Central memory CD8-positive, alpha-beta T cell (primary cell): ENCODE measurements around the gene MYRIP.

Experiments
- ATAC-seq: fragments of 150-1000 bp; cut with Tn5 transposase; replicated peaks from 2 replicates; pipeline ENCODE4 v1.10.0; 2022; ENCODE audit warnings: mild to moderate bottlenecking, moderate FRiP score, moderate number of reproducible peaks; ENCODE audit not compliant: poor library complexity, severe bottlenecking; ENCODE audit errors: extremely low read depth
- DNase-seq, 2 donors: peaks; one replicate each; pipeline ENCODE4 v3.0.0; 2021; ENCODE audit warnings: low spot score in 2 of 2
- H3K27ac Mint-ChIP-seq: one replicate; pipeline ENCODE4 v1.8.0; 2022; ENCODE audit warnings: low read depth, mild to moderate bottlenecking, moderate library complexity, mixed read lengths
- H3K27me3 Mint-ChIP-seq: one replicate; pipeline ENCODE4 v1.8.0; 2022; ENCODE audit warnings: mixed read lengths
- H3K36me3 Mint-ChIP-seq: one replicate; pipeline ENCODE4 v1.8.0; 2022; ENCODE audit warnings: mild to moderate bottlenecking, moderate library complexity, mixed read lengths; ENCODE audit not compliant: insufficient read depth
- H3K4me1 Mint-ChIP-seq: one replicate; pipeline ENCODE4 v1.8.0; 2022; ENCODE audit warnings: mixed read lengths
- H3K4me3 Mint-ChIP-seq: one replicate; pipeline ENCODE4 v1.8.0; 2022; ENCODE audit warnings: mild to moderate bottlenecking, moderate library complexity, mixed read lengths
- H3K9me3 Mint-ChIP-seq: one replicate; pipeline ENCODE4 v1.8.0; 2022; ENCODE audit warnings: mixed read lengths

MYRIP gene

DNA sequence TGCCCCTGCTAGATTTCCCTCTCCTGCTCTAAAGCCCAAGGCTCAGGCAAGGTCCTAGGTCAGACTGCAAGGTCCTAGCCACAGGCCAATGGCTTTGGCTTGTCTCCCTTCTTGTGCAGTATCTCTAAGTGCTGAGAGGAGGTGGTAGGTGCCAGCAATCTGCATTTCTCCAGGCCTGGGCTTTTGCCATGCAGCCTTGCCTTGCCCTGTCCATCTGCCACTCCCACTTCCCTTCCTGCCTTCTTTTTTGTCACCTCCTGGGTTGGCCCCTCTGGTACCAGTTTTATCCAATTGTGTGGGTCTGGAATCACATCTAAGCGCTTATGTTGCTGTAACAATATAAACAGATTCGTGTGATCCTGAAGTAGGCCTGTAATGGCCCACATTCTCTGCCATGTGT is 109.9 kb downstream of the MYRIP start:
- Mint-ChIP-seq H3K27me3 (no peaks in the 10 kb centered on the region), H3K4me3 (no peak overlapping the region), H3K9me3 (peaks cover 1% of the 10 kb centered on the region), H3K4me1 (no peaks in the 10 kb centered on the region), H3K27ac (no peak overlapping the region), H3K36me3 (no peaks in the 10 kb centered on the region)
- ATAC-seq = no peak
- no peak for DNase-seq

DNA sequence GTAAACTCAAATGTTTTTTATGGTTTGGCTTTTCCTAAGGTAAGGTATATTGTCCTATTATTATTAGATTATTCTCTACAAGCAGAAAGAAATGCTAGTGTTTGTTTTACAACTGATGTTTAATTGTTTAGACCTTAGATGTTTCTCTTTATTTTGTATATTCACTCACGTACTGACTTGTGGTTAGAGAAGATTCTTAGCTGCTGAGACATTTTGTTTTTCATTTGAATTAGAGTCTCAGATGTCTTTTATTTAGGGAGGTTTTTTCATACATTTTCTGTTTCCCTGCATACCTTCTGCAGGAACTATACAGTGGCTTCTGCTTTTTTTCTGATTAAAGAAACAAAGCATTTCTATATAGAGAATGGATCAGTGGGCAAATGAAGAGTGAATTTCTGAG is 110.9 kb downstream of the MYRIP start:
- peaks cover 10% of the 10 kb centered on the region for H3K9me3 Mint-ChIP-seq
- no peak overlapping the region for H3K4me3 Mint-ChIP-seq
- ATAC-seq (no peak), DNase-seq (no peak)
- no peaks in the 10 kb centered on the region for H3K4me1 Mint-ChIP-seq
- H3K27me3 Mint-ChIP-seq = no peaks in the 10 kb centered on the region
- no peaks in the 10 kb centered on the region for H3K36me3 Mint-ChIP-seq
- H3K27ac Mint-ChIP-seq = no peak overlapping the region

DNA sequence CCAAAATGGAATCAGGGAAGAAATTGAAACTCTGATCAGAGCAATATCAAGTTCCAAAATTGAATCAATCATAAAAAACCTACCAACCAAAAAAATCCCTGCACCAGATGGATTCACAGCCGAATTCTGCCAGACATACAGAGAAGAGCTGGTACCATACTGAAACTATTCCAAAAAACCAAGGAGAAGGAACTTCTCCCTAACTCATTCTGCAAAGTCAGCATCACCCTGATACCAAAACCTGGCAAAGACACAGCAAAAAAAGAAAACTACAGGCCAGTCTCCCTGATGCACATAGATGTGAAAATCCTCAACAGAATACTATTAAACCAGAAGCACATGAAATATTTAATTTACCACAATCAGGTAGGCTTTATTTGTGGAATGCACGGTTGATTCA is 118.1 kb downstream of the MYRIP start:
- no peaks in the 10 kb centered on the region for H3K4me1 Mint-ChIP-seq
- ATAC-seq (no peak), DNase-seq (no peak)
- no peaks in the 10 kb centered on the region for H3K36me3 Mint-ChIP-seq
- H3K27ac Mint-ChIP-seq = no peak overlapping the region
- peaks cover 10% of the 10 kb centered on the region for H3K9me3 Mint-ChIP-seq
- H3K4me3 Mint-ChIP-seq = no peak overlapping the region
- H3K27me3 Mint-ChIP-seq = no peaks in the 10 kb centered on the region

DNA sequence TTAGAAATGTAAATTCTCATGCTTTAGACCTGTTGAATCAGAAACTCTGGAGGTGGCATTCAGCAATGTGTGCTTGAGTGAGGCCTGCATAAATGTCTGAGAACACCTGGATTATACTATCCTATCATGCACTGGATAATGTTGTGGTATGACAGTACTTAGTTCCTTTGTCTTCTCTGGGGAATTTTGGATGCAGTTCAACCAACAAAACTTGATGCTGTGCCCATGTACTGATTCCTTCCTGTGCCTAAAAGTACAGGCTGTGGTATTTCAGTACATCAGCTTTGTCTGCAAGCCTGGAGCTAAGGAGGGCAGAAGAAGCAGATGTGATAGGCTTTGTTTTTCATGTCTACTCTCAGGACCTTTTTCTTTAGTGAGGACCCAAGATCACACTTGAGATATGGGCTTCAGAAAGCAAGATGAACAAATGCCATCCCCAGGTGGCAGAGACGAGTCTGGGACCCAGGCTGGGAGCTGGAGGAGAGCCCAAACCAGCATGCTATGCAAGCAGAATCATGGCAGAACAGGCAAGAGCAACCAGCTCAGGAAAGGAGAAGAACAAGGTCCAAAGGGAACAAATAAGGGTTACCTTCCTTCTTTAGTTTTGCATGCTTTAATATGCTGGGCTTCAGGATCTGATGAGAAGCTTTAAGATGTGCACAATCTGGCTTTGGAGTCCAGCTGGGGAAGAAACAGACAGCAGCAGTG is 124.7 kb downstream of the MYRIP start:
- no peak for ATAC-seq

GRCh38 chr3:39934696-39935095 is 125.3 kb downstream of the MYRIP start:
- ATAC-seq (no peak), DNase-seq (no peak)
- no peaks in the 10 kb centered on the region for H3K4me1 Mint-ChIP-seq
- H3K27me3 Mint-ChIP-seq = no peaks in the 10 kb centered on the region
- no peak overlapping the region for H3K4me3 Mint-ChIP-seq
- H3K9me3 Mint-ChIP-seq = no peaks in the 10 kb centered on the region
- no peak overlapping the region for H3K27ac Mint-ChIP-seq
- no peaks in the 10 kb centered on the region for H3K36me3 Mint-ChIP-seq

More for the DNA sequence above, 124.7 kb downstream of the MYRIP start:
- no peaks in the 10 kb centered on the region for H3K27me3 Mint-ChIP-seq
- H3K36me3 Mint-ChIP-seq = no peaks in the 10 kb centered on the region
- DNase-seq = no peak
- H3K27ac Mint-ChIP-seq = no peak overlapping the region
- no peaks in the 10 kb centered on the region for H3K9me3 Mint-ChIP-seq
- H3K4me1 Mint-ChIP-seq = no peaks in the 10 kb centered on the region
- H3K4me3 Mint-ChIP-seq = no peak overlapping the region

DNA sequence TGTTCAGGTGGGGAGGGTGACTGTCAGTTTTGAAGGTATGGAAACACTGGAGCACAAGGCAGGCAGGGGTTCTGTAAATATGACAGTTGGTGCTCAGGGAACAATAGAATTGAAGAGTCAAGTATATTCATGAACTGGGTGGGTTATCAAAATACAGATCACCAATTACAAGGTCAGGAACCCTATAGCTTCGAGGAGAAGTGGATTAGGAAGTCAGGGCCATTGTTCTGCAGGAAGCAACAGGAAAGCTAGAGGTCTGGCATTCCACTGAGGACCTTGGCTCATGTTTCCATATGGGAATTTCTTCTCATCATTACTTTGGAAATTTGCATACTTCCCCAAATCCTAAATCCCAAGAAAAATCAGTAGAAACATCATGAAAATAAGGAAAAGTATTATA is 125.9 kb downstream of the MYRIP start:
- no peaks in the 10 kb centered on the region for H3K4me1 Mint-ChIP-seq
- DNase-seq = no peak
- no peaks in the 10 kb centered on the region for H3K9me3 Mint-ChIP-seq
- H3K36me3 Mint-ChIP-seq = no peaks in the 10 kb centered on the region
- H3K27ac Mint-ChIP-seq = no peak overlapping the region
- no peak overlapping the region for H3K4me3 Mint-ChIP-seq
- H3K27me3 Mint-ChIP-seq = no peaks in the 10 kb centered on the region
- no peak for ATAC-seq

GRCh38 chr3:39936848-39937247 is 127.4 kb downstream of the MYRIP start:
- Mint-ChIP-seq H3K36me3 (no peaks in the 10 kb centered on the region), H3K4me1 (no peaks in the 10 kb centered on the region), H3K27me3 (no peaks in the 10 kb centered on the region), H3K27ac (no peak overlapping the region), H3K9me3 (no peaks in the 10 kb centered on the region), H3K4me3 (no peak overlapping the region)
- DNase-seq (no peak), ATAC-seq (no peak)

DNA sequence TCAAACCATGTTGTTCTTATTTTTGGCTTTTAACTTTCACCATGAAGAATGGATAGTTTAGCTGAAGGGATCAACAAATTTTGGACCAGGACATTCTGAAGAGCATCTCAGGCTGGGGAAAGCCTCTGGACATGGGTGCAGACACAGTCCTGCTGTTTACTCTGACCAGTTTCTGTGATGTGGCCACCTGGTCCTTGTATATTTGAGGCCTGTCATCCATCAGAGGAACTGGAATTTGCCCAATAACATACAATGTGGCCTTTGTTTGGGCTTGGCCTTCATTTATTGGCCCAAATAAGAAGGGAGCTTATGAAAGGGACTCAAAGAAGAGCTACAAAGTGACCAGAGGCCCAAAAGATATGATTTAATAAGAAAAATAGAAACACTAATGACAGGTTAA is 127.9 kb downstream of the MYRIP start:
- Mint-ChIP-seq H3K4me1 (no peaks in the 10 kb centered on the region), H3K36me3 (no peaks in the 10 kb centered on the region), H3K9me3 (no peaks in the 10 kb centered on the region), H3K27me3 (no peaks in the 10 kb centered on the region), H3K4me3 (no peak overlapping the region), H3K27ac (no peak overlapping the region)
- ATAC-seq (no peak), DNase-seq (no peak)

DNA sequence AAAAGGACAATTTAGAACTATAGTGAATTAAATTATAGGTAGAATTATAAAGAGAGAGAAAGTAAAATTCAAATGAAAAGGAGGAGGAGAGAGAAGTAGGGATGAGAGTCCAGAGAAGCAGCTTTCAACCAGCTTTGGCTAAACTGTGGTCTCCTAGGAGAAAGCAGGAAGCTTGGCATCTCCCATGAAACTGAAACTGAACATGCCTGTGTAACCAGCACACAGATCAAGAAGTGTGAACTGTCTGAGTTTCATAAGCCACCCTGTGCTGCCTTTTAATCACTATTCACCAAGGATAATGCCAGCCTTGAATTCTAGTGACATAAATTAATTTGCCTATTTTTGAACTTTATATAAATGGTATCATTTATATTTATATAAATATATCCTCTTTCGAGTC is 128.5 kb downstream of the MYRIP start:
- Mint-ChIP-seq H3K4me1 (no peaks in the 10 kb centered on the region), H3K36me3 (no peaks in the 10 kb centered on the region), H3K27ac (no peak overlapping the region), H3K9me3 (no peaks in the 10 kb centered on the region), H3K4me3 (no peak overlapping the region), H3K27me3 (no peaks in the 10 kb centered on the region)
- no peak for ATAC-seq
- no peak for DNase-seq

DNA sequence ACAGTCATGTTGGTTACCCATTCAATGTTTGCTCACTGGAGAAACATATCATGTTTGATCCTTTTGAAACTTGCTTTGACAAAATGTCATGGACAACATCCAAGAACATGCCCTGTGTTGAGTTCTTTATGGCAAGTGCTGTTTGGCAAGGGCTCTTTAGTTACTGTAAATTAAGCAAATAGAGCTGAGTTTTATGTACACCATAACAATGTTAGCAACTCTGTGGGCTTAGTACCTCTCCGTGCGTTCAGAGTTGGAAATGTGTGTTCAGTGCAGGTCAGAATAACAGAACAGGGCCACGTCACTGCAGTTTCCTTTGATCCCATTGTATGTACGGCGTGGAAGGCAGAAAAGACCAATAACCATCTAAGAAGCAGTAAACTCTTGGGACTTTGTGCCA is 132.5 kb downstream of the MYRIP start:
- Mint-ChIP-seq H3K4me1 (no peaks in the 10 kb centered on the region), H3K27me3 (peaks cover 10% of the 10 kb centered on the region), H3K36me3 (no peaks in the 10 kb centered on the region), H3K9me3 (peaks cover 9% of the 10 kb centered on the region), H3K27ac (no peak overlapping the region), H3K4me3 (no peak overlapping the region)
- ATAC-seq = no peak
- no peak for DNase-seq

GRCh38 chr3:39960515-39961191 is 151.2 kb downstream of the MYRIP start:
- H3K9me3 Mint-ChIP-seq = peaks cover 5% of the 10 kb centered on the region
- no peak overlapping the region for H3K4me3 Mint-ChIP-seq
- H3K36me3 Mint-ChIP-seq = no peaks in the 10 kb centered on the region
- no peaks in the 10 kb centered on the region for H3K4me1 Mint-ChIP-seq
- ATAC-seq = no peak
- H3K27me3 Mint-ChIP-seq = no peaks in the 10 kb centered on the region
- DNase-seq = no peak
- no peak overlapping the region for H3K27ac Mint-ChIP-seq

GRCh38 chr3:39961230-39961629 is 151.8 kb downstream of the MYRIP start:
- Mint-ChIP-seq H3K27ac (no peak overlapping the region), H3K36me3 (no peaks in the 10 kb centered on the region), H3K4me1 (no peaks in the 10 kb centered on the region), H3K4me3 (no peak overlapping the region), H3K27me3 (no peaks in the 10 kb centered on the region), H3K9me3 (peaks cover 4% of the 10 kb centered on the region)
- ATAC-seq = no peak
- DNase-seq = no peak

- no peaks in the 10 kb centered on the region for H3K36me3 Mint-ChIP-seq
- no peaks in the 10 kb centered on the region for H3K27me3 Mint-ChIP-seq
- DNase-seq (no peak), ATAC-seq (no peak)
- H3K27ac Mint-ChIP-seq = no peak overlapping the region
- no peaks in the 10 kb centered on the region for H3K4me1 Mint-ChIP-seq
- no peaks in the 10 kb centered on the region for H3K9me3 Mint-ChIP-seq
- H3K4me3 Mint-ChIP-seq = no peak overlapping the region
Measured at GRCh38 chr3:39962581-39962980, 153.2 kb downstream of the MYRIP start.
